ENCODE measurements around the gene SREBF2. TPM values are rescaled to one million over a fixed set of nuclear protein-coding genes. Genes with fewer than 3 reads are reported as not detected.

SREBF2 gene
- polyA plus RNA-seq, 3 donors: 22.2 to 25.1 (median 24.5) TPM

GRCh38 chr22:41836551-41836950 is 3.6 kb downstream of the SREBF2 start:
- H3K27ac Mint-ChIP-seq: peak overlapping the region in 3 of 7 donors; percentile 17 to 73 (median 61)
- peaks cover 0 to 2% (median 0%) of the 10 kb centered on the region in 3 donors for H3K27me3 Mint-ChIP-seq (ENCODE audit: low read depth in 3 of 3)
- peaks cover 31% of the 10 kb centered on the region for H3K4me1 Mint-ChIP-seq

More at GRCh38 chr22:41836551-41836950, 3.6 kb downstream of the SREBF2 start:
- 100% methylated on average over 1 of the region's 2 CpGs for WGBS (ENCODE audit: insufficient coverage)
- H3K4me1 ChIP-seq (ENCODE audit: control insufficient read depth in 1 of 2, insufficient read depth in 2 of 2, low read length in 2 of 2): peaks cover 21 to 24% of the 10 kb centered on the region in 2 donors
- DNase-seq: no peak
- H2AFZ ChIP-seq (ENCODE audit: insufficient read depth, low read depth, low read length, poor library complexity, severe bottlenecking): no peak overlapping the region
- H3K79me2 ChIP-seq (ENCODE audit: insufficient read depth, low read length): peaks cover 78% of the 10 kb centered on the region
- no peak overlapping the region for H3K4me3 ChIP-seq (replicated peaks in 1 of 3; ENCODE audit: low read depth in 2 of 3, low read length in 3 of 3)
- H4K20me1 ChIP-seq (ENCODE audit: insufficient read depth, low read length): peaks cover 58% of the 10 kb centered on the region
- peaks cover 22 to 50% of the 10 kb centered on the region in 2 donors for H3K36me3 ChIP-seq (replicated peaks in 1 of 2; ENCODE audit: control insufficient read depth in 1 of 2, insufficient read depth in 2 of 2, low read length in 2 of 2)
- Mint-ChIP-seq H3K4me3 (no peak overlapping the region), H3K9me3 (no peaks in the 10 kb centered on the region), H3K36me3 (peaks cover 34 to 54% of the 10 kb centered on the region in 2 donors)
- no peak overlapping the region for H3K9ac ChIP-seq (ENCODE audit: insufficient read depth, low read length, poor library complexity, severe bottlenecking)
- peak overlapping the region in 1 of 2 donors; percentile 2 for H3K27ac ChIP-seq (ENCODE audit: low read depth in 1 of 2, low read length in 2 of 2)
- intact Hi-C loops (cut with micrococcal nuclease): loop anchor here in 1 of 2 donors (5.0 to 10.0 kb wide), 2 partner anchors 34 to 372 kb away; partner anchors contain the start of genes ACO2, CCDC134 and PHF5A
- no peaks in the 10 kb centered on the region for H3K9me3 ChIP-seq (replicated peaks in 1 of 2; ENCODE audit: control insufficient read depth in 1 of 2, insufficient read depth in 1 of 2, low read length in 2 of 2)
- no peaks in the 10 kb centered on the region for H3K27me3 ChIP-seq (ENCODE audit: control insufficient read depth in 2 of 2, insufficient read depth in 2 of 2, low read length in 2 of 2)
- no peak overlapping the region for H3K4me2 ChIP-seq (replicated peaks; ENCODE audit: extremely low read depth, low read length, poor library complexity, severe bottlenecking)
- TF ChIP-seq CTCF (IDR thresholded peaks at IDR 0.05): no peak

All from CD14-positive monocyte (primary cell).